ENCODE results near the gene SPAG16.
"Not testable (repeated sequence)": the region's sequence is repeated elsewhere in the genome, so short reads cannot be mapped to it uniquely, and the experiment has no call there.

SPAG16 gene

GRCh38 chr2:213408426-213409070, 124.3 kb downstream of the SPAG16 start:
- DNase-seq (ENCODE audit: low read depth, low spot score): not testable (repeated sequence)

GRCh38 chr2:213410687-213411086, 126.4 kb downstream of the SPAG16 start:
- not testable (repeated sequence) for DNase-seq (ENCODE audit: low read depth, low spot score)

- DNase-seq (ENCODE audit: low read depth, low spot score): no peak
Measured at GRCh38 chr2:213411582-213412289, 127.5 kb downstream of the SPAG16 start.

DNA sequence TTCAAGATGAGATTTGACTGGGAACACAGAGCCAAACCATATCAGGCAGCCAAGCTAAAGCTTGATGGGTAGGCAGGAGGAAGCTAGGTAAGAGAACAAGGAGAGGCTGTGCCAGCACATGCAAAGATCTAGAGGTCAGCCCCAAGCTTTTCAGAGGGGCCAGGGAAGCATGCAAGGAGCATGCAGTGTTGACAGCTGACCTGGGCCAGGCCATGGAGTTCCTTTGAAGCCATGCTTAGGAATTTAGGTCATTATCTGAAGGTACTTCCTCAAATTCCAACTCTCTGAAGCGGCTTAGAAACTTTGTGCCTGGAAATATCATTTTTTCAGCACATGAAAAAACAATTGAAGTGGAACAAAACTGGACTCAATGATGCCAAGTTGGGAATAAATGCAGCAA, 130.8 kb downstream of the SPAG16 start:
- DNase-seq (ENCODE audit: low read depth, low spot score): peak; percentile 21

- peak; percentile 21 for DNase-seq (ENCODE audit: low read depth, low spot score)
Measured at GRCh38 chr2:213416832-213417231, 132.6 kb downstream of the SPAG16 start.

- no peak for DNase-seq (ENCODE audit: low read depth, low spot score)
Measured at GRCh38 chr2:213419980-213420379, 135.7 kb downstream of the SPAG16 start.

GRCh38 chr2:213420828-213421385, 136.6 kb downstream of the SPAG16 start:
- no peak for DNase-seq (ENCODE audit: low read depth, low spot score)

DNA sequence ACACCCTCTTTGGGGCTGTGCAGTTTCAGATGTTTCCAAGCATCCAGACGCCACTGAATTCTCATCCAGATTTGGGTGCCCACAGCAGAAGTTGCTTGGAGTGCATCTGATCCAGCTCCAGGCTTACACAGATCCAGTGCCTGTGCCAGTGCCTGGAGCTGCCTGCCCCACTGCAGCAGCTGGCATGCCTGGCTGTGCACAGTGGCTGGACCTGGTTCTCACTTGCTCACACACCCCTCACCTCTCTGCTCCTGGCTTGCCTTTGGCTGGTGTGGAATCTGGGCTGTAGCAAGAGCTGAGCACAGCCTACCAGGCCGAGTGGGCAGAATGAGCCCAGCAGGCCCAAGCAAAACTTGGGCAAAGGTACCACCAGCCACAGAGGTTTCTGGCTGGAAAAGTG, 137.9 kb downstream of the SPAG16 start:
- DNase-seq (ENCODE audit: low read depth, low spot score): no peak

DNA sequence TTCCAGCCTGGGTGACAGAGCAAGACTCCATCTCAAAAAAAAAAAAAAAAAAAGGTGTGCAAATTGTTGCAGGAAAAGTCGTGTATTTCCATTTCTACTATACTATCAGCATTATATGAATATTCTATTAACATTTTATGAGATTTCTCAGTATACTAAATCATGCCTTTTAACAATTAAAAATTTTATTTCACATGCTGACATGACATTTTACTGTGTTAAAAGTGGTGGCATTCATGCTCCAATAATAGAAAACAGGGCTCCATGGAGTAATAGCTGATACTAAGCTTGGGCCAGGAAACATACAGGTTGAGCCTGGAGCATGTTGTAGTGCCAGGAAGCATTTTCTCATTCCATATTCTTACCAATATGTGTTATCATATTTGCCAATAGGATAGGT, 141.4 kb downstream of the SPAG16 start:
- no peak for DNase-seq (ENCODE audit: low read depth, low spot score)

GRCh38 chr2:213429516-213429915, 145.3 kb downstream of the SPAG16 start:
- DNase-seq (ENCODE audit: low read depth, low spot score): peak; percentile 45

- DNase-seq (ENCODE audit: low read depth, low spot score): no peak
Measured at GRCh38 chr2:213443921-213444320, 159.7 kb downstream of the SPAG16 start.

DNA sequence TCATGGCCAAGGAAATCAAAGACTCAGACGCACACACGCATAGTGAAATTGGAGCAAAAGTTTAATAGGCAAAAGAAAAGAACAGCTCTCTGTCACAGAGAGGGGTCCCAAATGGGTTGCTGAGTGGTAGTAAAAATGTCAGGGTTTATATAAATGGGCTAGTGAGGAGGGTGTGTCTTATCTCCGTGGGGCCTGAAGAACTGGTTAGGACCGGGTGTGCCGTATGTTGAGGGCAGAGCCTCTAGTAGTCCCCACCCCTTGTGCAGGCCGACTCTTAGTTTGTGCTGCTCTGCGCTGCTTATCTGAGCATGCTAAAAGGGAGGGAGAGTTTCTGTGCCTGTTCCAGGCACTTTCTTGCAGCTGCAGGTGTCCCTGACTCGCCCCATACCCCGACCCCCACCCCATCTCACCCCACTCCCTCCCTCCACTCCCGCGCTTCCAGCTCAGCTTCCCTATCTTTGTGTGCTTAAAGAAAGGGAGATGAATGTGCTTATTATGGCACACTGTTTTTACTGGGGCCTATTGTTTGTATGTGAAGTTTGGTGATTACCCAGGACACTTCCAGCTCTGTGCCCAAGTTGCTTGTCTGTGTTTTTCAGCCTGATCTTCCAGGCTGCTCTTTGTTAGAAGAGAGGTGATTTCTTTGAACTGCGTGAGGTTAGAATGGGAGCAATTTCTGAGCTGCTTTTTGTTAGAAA, 167.4 kb downstream of the SPAG16 start:
- peak; percentile 67 for DNase-seq (ENCODE audit: low read depth, low spot score)

- peak; percentile 84 for DNase-seq (ENCODE audit: low read depth, low spot score)
Measured at GRCh38 chr2:213455316-213456008, 171.2 kb downstream of the SPAG16 start.

DNA sequence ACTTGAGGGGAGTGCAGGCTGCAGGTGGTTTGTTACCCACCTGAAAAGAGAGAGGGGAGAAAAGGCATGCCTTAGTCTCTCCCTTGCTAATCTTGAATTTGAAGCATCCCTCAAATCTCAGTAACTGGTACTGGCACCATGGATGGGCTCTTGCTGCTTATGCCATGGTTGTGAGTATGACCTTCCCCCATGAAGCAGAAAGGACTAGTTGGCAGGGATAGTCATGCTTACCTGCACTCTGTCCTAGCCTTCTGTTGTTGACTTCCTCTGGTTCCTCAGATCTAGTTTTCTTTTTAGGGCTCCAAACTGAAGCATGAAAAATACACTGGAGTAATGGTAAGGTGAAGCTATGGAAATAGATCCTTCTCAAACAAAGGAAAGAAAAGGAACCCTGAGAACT, 191.2 kb downstream of the SPAG16 start:
- no peak for DNase-seq (ENCODE audit: low read depth, low spot score)

GRCh38 chr2:213476641-213477040, 192.4 kb downstream of the SPAG16 start:
- no peak for DNase-seq (ENCODE audit: low read depth, low spot score)

DNA sequence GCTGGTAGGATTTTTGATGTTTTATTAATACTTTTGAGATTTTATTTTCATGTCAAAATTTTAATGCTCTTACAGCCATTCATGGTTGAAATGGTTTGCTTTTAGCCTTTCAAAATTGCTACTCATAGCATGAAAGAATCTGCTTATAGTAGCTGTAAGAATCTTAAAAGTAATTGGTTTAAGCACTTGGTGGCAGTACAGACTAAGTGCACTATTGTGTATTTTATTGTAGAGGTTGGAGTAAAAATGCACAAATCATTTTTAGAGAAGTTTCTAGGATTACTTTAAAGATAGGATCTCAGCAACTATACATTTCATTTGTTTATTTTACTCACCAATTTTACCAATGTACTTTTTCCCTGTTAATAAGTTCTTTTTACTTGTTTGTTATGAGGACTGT, 205.8 kb downstream of the SPAG16 start:
- no peak for DNase-seq (ENCODE audit: low read depth, low spot score)

GRCh38 chr2:213491376-213491775, 207.1 kb downstream of the SPAG16 start:
- DNase-seq (ENCODE audit: low read depth, low spot score): no peak

GRCh38 chr2:213496226-213496625, 212.0 kb downstream of the SPAG16 start:
- no peak for DNase-seq (ENCODE audit: low read depth, low spot score)

GRCh38 chr2:213500881-213501280, 216.6 kb downstream of the SPAG16 start:
- no peak for DNase-seq (ENCODE audit: low read depth, low spot score)

GRCh38 chr2:213524164-213524563, 239.9 kb downstream of the SPAG16 start:
- no peak for DNase-seq (ENCODE audit: low read depth, low spot score)

DNA sequence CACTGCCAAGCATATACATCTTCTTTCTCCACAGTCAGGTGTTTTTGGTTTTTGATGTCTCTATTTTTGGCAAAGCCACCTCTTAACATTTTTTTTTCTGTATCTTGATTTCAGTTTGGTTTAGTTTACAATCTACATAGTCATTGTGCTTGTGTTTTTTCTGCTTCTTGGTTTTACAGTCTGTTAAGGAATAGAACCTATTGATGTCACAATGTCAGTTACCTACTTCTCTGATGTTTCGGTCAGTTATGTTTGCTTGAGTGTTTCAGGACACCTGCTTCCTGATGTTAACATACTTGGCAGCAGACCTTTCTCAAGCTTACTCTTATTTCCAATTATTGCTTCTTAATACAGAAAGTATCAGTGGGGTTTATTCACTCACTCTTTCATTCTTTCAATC, 253.3 kb downstream of the SPAG16 start:
- DNase-seq (ENCODE audit: low read depth, low spot score): no peak

DNA sequence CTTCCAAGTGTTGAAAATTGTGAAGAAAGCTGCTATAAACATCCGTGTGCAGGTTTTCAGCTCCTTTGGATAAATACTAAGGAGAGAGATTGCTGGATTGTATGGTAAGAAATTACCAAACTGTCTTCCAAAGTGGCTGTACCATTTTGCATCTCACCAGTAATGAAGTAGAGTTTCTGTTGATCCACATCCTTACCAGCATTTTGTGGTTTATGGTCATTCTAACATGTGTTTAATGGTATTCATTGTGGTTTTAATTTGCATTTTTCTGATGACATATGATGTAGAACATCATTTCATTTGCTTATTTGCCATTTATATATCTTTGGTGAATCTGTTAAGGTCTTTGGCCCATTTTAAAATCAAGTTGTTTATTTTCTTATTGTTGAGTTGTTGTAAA, 260.7 kb downstream of the SPAG16 start:
- no peak for DNase-seq (ENCODE audit: low read depth, low spot score)

Data from ELF-1 (cell line).